GM21737 (cell line): ENCODE results near the gene GABRP.
"Not testable (repeated sequence)": the region's sequence is repeated elsewhere in the genome, so short reads cannot be mapped to it uniquely, and the experiment has no call there.

ENCODE experiments used
- ATAC-seq: cut with Tn5 transposase; IDR thresholded peaks from one replicate; pipeline ENCODE4 v1.9.1; 2021; ENCODE audit warnings: mild to moderate bottlenecking, moderate library complexity; ENCODE audit not compliant: unreplicated experiment

Gene GABRP

GRCh38 chr5:170755679-170756456, 27.7 kb upstream of the GABRP start:
- no peak for ATAC-seq

DNA sequence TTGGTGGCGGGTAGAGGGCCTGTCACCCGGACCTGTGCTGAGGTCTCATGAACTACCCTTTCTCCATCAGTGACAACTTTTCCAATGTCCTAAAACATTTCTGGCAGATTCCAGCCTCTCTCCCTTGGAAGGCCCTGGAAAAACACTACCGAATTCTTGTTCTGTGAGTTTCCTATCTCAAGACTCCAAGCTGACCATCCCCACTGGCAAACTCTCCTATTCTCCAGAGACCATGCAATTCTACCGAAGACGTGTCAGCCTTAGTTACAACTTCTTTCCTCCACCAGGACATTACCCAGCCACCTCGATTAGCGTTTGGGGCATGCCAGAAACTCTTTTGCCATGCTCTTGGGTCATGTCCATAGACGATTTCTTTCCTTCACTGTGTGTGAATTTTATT, 26.8 kb upstream of the GABRP start:
- ATAC-seq = no peak

GRCh38 chr5:170757182-170757601, 26.3 kb upstream of the GABRP start:
- ATAC-seq = peak; percentile 81

- no peak for ATAC-seq
Measured at GRCh38 chr5:170757669-170758068, 25.9 kb upstream of the GABRP start.

- ATAC-seq = no peak
Measured at GRCh38 chr5:170758481-170758880, 25.0 kb upstream of the GABRP start.

DNA sequence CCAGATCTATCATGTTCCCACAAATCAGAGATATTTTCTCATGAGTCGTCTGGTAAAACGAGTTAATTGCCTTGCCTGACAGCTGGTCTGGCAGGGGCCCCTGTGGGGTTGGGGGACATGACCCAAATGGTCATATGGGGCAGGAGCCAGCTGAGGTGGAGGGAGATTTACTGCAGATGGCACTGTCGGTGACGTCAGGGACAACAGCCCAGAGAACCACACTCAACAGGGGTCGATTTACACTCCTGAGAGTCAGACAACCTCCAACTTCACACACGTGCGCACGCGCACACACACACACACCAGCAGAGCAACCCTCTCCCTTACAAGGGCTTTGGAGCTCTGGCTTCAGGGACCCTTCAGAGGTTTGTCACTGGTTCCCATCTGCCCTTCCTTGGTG, 23.4 kb upstream of the GABRP start:
- ATAC-seq = no peak

GRCh38 chr5:170761048-170761707, 22.3 kb upstream of the GABRP start:
- ATAC-seq = no peak

DNA sequence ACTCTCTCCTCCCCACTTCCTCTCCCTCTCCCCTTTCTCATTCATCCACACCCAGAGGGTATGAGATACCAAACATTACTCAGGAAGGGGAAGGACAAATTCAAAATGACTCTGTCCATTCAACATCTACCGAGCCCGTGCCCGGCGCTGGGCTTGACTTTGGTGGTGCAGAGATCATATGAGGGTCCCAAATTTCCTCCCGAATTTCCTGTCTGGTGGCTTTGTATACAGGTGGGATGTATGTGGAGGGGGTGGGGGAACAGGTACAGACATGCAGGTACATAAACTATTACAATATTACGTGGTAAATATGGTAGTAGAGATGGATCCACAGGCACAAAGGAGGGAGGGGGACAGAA, 21.8 kb upstream of the GABRP start:
- no peak for ATAC-seq

GRCh38 chr5:170762298-170762697, 21.2 kb upstream of the GABRP start:
- not testable (repeated sequence) for ATAC-seq

DNA sequence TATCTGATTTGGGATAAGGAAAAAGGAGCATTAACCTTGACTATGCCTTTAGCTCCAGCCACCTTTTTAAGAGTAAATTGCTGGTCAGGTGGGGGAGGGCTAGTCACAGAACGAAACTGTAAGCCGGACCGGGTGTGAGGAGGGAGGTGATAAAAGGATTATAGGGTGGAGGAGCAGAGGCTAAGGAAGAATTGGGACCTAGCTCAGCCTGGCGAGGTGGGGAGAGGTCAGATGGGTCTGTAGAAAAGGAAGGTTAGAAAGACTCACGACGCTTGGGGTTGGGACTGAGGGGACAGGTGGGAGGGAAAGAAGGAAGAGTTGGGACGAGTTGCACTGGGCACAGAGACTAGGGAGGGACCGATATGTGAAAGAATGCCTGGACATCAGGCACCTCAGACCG, 17.7 kb upstream of the GABRP start:
- ATAC-seq = not testable (repeated sequence)

DNA sequence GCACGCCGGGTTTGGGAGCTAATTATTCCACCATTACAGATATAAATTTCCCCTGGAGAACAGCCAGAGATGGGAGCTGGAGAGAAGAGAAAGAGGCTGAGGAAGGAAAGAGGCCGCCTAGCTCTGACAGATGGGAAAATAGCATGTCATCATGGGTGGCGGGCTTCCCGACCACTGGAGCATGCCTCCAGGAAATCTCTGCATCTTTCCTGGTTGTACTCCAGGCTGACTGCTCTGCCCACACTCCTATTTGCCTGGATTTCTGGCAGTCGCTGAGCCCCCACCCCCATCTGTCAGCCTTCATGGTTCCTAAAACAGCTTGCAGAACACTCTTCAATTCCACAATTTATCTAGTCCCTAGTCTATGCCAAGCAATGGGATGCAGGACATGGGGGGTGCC, 14.3 kb upstream of the GABRP start:
- ATAC-seq = no peak

DNA sequence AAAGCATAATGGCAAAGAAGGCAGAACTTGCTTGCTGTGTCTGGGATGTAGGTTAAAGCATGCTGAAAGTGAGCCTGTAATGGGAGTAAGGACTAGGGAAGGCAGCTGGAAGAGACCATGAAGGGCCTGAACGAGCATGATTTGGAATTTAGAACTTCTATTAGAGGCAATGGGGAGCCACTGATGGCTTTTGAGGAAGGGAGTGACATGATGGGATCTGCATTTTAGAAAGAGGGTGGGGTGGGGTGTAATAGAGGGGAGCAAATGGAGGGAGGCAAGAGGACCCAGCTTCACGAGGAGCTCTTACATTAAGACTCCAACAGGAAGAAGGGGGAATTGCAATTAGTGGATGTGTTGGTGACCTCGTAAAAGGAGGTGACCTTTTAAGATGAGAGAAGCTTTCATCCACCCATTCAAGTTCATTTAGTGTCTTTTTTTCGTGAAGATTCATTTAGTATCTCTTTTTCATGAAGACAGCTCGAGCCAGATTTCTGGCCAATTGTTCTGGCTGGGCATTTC, 13.6 kb upstream of the GABRP start:
- no peak for ATAC-seq

- ATAC-seq = no peak
Measured at GRCh38 chr5:170771496-170771895, 12.0 kb upstream of the GABRP start.

DNA sequence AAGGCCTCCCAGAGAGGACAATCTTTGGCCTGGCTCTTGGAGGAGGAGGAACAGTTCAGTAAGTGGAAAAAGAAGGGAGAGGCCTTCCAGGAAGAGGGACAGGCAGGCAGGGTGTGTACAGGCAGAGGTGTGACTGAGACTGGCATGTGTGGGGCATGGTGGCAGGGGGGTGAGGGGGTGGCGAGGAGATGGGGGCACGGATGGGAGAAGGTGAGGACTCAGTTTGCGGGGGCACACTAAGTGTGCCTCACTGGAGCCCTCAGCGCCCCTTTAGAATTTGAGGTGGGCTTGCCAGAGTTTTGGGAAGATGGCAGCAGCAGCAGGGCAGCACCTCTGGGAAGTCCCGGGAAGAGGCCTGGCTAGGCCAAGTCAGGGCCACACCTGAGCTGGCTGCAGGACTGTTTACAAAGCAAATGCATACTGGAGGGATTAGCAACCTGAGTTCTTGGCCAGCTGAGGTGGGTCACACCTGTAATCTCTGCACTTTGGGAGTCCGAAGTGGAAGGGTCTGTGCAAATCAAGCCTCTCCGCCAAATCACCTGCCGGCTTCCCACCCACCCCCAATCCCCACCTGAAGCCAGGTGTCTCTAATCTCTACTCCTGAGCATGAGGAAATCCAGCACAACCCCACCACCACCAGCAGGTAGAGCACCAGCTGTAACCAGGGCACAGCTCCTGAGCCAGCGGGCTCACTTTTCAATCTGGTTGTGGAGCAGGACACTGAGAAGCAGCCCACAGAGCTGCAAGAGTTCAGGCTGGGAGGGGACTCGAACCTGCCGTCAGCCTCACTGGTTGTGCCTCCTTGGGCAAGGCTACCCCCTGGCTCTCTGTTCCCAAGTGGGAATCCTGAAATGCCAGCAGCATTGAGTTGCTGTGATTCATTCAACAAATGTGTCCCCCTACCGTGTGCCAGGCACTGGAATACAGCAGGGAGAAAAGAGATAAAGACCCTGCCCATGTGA, 10.2 kb upstream of the GABRP start:
- no peak for ATAC-seq

DNA sequence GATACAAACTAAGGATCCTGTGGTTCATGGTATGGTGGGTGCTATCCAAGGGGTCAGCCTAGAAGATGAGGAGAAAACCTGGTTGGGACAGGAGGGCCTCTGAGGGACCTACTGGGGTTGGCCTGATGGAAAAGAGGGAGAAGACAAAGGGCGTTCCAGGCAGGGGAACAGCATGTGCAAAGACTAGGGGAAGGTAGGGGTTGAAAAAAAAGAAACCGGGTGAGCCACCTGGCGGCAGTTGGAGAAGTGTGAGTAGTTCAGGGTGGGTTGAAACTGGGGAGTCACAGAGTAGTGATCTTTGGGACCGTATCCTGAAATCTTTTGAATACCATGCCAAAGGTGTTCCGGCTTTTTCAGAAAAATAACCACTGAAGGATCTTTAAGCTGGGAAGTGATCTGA, 8.7 kb upstream of the GABRP start:
- no peak for ATAC-seq

- ATAC-seq = no peak
Measured at GRCh38 chr5:170781946-170782345, 1.6 kb upstream of the GABRP start.

GRCh38 chr5:170782438-170782837, 1.1 kb upstream of the GABRP start:
- ATAC-seq = no peak

GRCh38 chr5:170785416-170785815, 1.9 kb downstream of the GABRP start:
- ATAC-seq = no peak

- no peak for ATAC-seq
Measured at GRCh38 chr5:170787216-170787615, 3.7 kb downstream of the GABRP start.

GRCh38 chr5:170788626-170789304, 5.2 kb downstream of the GABRP start:
- no peak for ATAC-seq
